Activated CD8-positive, alpha-beta T cell treated with anti-CD3 and anti-CD28 coated beads for 36 hours (primary cell): ENCODE data around the gene CNOT10. TPM values are rescaled to one million over a fixed set of nuclear protein-coding genes. Genes with fewer than 3 reads are reported as not detected.

Experiments used
- ATAC-seq: fragments of 200-7000 bp; cut with Tn5 transposase; one replicate; pipeline ENCODE4 v1.10.0; 2021; ENCODE audit warnings: mild to moderate bottlenecking, moderate library complexity
- CTCF ChIA-PET: fragments of 350-600 bp; sonication (Branson Sonifier 250); formaldehyde crosslinking; loops from one replicate; lab custom pipeline; 2021; ENCODE audit warnings: antibody characterized with exemption; lab: Charles Lee
- POLR2A ChIA-PET: fragments of 350-600 bp; sonication (Branson Sonifier 250); formaldehyde crosslinking; loops from one replicate; lab custom pipeline; 2021; ENCODE audit warnings: antibody characterized with exemption; lab: Charles Lee
- DNase-seq: peaks from one replicate; pipeline ENCODE4 v3.0.0-alpha.2; 2020
- H3K27ac Mint-ChIP-seq: one replicate; pipeline ENCODE4 v1.8.0; 2021; ENCODE audit warnings: mild to moderate bottlenecking, mixed read lengths
- H3K27me3 Mint-ChIP-seq: one replicate; pipeline ENCODE4 v1.8.0; 2021; ENCODE audit warnings: mixed read lengths
- H3K36me3 Mint-ChIP-seq: one replicate; pipeline ENCODE4 v1.8.0; 2021; ENCODE audit warnings: low read depth, mixed read lengths
- H3K4me1 Mint-ChIP-seq: one replicate; pipeline ENCODE4 v1.8.0; 2021; ENCODE audit warnings: low read depth, mixed read lengths
- H3K4me3 Mint-ChIP-seq: one replicate; pipeline ENCODE4 v1.8.0; 2021; ENCODE audit warnings: mild to moderate bottlenecking, moderate library complexity, mixed read lengths
- H3K9me3 Mint-ChIP-seq: one replicate; pipeline ENCODE4 v1.8.0; 2021; ENCODE audit warnings: mixed read lengths
- CTCF ChIP-seq: fragments of 200-600 bp; IDR thresholded peaks from one replicate; pipeline ENCODE4 v1.8.0; 2022; ENCODE audit warnings: antibody characterized with exemption, mild to moderate bottlenecking
- intact Hi-C: fragments of 100-400 bp; cut with micrococcal nuclease; formaldehyde crosslinking; loops from one replicate; pipeline ENCODE4 v1.10.0; 2022
- total RNA-seq, 2 experiments: library from RNA; stranded (reverse); gene quantifications; one replicate each; pipeline ENCODE4 v1.2.3, GENCODE V29; 2021

CNOT10 gene
- total RNA-seq, 2 experiments from 2014 or later, result 58.5 to 61.0 TPM

DNA sequence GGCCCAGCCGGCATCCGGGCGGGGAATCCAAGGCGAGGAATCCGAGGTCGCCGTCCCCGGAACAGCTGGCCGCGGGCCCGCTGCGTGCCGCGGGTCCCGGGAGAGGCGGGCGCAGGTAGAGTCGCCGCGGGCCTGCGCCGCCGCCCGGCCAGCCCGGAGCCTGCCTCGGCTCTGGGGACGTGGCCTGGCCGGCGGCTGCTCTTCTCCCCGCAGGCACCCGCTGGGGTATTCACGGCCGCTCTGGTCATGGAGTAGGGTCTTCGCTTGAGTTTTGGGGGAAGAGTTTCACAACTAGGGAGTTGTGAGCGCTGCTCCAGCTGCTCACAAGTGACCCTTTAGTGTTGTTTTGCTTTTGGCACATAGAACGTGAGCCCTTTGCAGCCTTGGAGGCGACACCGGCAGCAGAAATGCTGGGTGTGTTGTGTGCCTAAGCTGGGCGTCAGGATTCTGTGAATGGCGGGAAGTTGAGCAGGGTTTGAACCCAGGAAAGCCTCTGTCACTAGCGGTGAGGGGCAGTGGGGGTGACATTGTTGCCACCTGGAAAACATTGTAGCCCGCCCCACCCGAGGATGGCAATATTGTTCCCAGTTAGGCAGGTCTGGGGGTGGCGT is 136.8 kb downstream of the CNOT10 start:
- no peak for TF ChIP-seq CTCF
- peaks cover 36% of the 10 kb centered on the region for H3K27me3 Mint-ChIP-seq
- CTCF ChIA-PET, result no interaction called here

GRCh38 chr3:32822609-32823498 is 137.9 kb downstream of the CNOT10 start:
- intact Hi-C loops, result no loop called here
- CTCF ChIA-PET, result no interaction called here
- H3K4me3 Mint-ChIP-seq, result no peak overlapping the region
- TF ChIP-seq CTCF, result no peak
- no peaks in the 10 kb centered on the region for H3K36me3 Mint-ChIP-seq
- peaks cover 4% of the 10 kb centered on the region for H3K4me1 Mint-ChIP-seq
- H3K27me3 Mint-ChIP-seq, result peaks cover 28% of the 10 kb centered on the region
- DNase-seq (no peak), ATAC-seq (no peak)
- no peak overlapping the region for H3K27ac Mint-ChIP-seq
- POLR2A ChIA-PET, result no interaction called here
- no peaks in the 10 kb centered on the region for H3K9me3 Mint-ChIP-seq

More for the DNA sequence above, 136.8 kb downstream of the CNOT10 start:
- H3K4me1 Mint-ChIP-seq, result peaks cover 11% of the 10 kb centered on the region
- ATAC-seq, result no peak
- intact Hi-C loops, result no loop called here
- H3K27ac Mint-ChIP-seq, result no peak overlapping the region
- H3K4me3 Mint-ChIP-seq, result no peak overlapping the region
- POLR2A ChIA-PET, result no interaction called here
- no peaks in the 10 kb centered on the region for H3K9me3 Mint-ChIP-seq
- DNase-seq, result no peak
- H3K36me3 Mint-ChIP-seq, result no peaks in the 10 kb centered on the region

Other genes with a start within 250 kb of the CNOT10 start
- 10 to 100 TPM; 49.8 to 50.1 TPM for gene CMTM6, start 182.3 kb upstream of the CNOT10 start, total RNA-seq
- gene DYNC1LI1, start 114.3 kb upstream of the CNOT10 start, total RNA-seq, result 10 to 100 TPM; 31.0 to 31.8 TPM
- gene TRIM71, start 132.8 kb downstream of the CNOT10 start, total RNA-seq, result under 1 TPM; 0.18 to 0.22 TPM